ENCODE results near the gene EXPH5. TPM values are rescaled to one million over a fixed set of nuclear protein-coding genes. Genes with fewer than 3 reads are reported as not detected.

Gene EXPH5
- total and polyA plus RNA-seq, 9 of the 15 experiments (the other 6 are each of a cell fraction or from before 2014, with no cell fraction given), result 1.3 to 8.5 (median 4.8) TPM

- TF ChIP-seq ETV6 (IDR thresholded peaks at IDR 0.05; ENCODE audit: borderline replicate concordance in 1 of 2, low read depth in 2 of 2, low read length in 1 of 2), result no peak
- peak; percentile 54; the same call in 1 of the 2 replicates for TF ChIP-seq ETV6 (CRISPR knock-in tag; IDR thresholded peaks at IDR 0.05; ENCODE audit: borderline replicate concordance)
- TF ChIP-seq RBBP5 (IDR thresholded peaks at IDR 0.05; ENCODE audit: borderline replicate concordance, insufficient read depth, low read length, poor library complexity, severe bottlenecking), result peak; percentile 57
- TF ChIP-seq NELFE (IDR thresholded peaks at IDR 0.05; ENCODE audit: insufficient read depth, insufficient read length), result no peak
- no peak for TF ChIP-seq SRF (CRISPR knock-in tag; IDR thresholded peaks at IDR 0.05)
- no peak for TF ChIP-seq BRD9 (IDR thresholded peaks at IDR 0.05; ENCODE audit: low read depth, partially characterized antibody)
- no peak for TF ChIP-seq C11orf30 (IDR thresholded peaks at IDR 0.05; ENCODE audit: low read depth)
- TF ChIP-seq NR2F6 (CRISPR knock-in tag; IDR thresholded peaks at IDR 0.05), result no peak
- TF ChIP-seq CREB3L1 (IDR thresholded peaks at IDR 0.05; ENCODE audit: borderline replicate concordance, low read depth), result no peak
- peak; percentile 49; the same call in 1 of the 2 replicates for TF ChIP-seq CXXC5 (CRISPR knock-in tag; IDR thresholded peaks at IDR 0.05)
- TF ChIP-seq ZC3H4 (CRISPR knock-in tag; IDR thresholded peaks at IDR 0.05; ENCODE audit: borderline replicate concordance), result 0 out of 2 replicates have a peak, but pooled peaks have one; percentile 59
- peak; percentile 59 for TF ChIP-seq EGR1 (conservative IDR thresholded peaks at IDR 0.05)
- no peak for TF ChIP-seq CBX8 (IDR thresholded peaks at IDR 0.05; ENCODE audit: borderline replicate concordance, extremely low read depth, low read depth, low read length, poor library complexity, severe bottlenecking)
- no peak for TF ChIP-seq ARHGAP35 (IDR thresholded peaks at IDR 0.05; ENCODE audit: partially characterized antibody)
- TF ChIP-seq ZNF561 (CRISPR knock-in tag; conservative IDR thresholded peaks at IDR 0.05), result no peak
- TF ChIP-seq ZBTB7A (IDR thresholded peaks at IDR 0.05; ENCODE audit: borderline replicate concordance, control insufficient read depth, low read depth, low read length), result peak; percentile 87; the same call in 1 of the 2 replicates
- TF ChIP-seq, protein P1, sequence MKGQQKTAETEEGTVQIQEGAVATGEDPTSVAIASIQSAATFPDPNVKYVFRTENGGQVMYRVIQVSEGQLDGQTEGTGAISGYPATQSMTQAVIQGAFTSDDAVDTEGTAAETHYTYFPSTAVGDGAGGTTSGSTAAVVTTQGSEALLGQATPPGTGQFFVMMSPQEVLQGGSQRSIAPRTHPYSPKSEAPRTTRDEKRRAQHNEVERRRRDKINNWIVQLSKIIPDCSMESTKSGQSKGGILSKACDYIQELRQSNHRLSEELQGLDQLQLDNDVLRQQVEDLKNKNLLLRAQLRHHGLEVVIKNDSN (CRISPR knock-in tag; IDR thresholded peaks at IDR 0.05), result peak; percentile 62
- TF ChIP-seq NR3C1 (CRISPR knock-in tag; IDR thresholded peaks at IDR 0.05), result peak; percentile 62; the same call in 1 of the 2 replicates
- peak; percentile 87; the same call in 1 of the 2 replicates for TF ChIP-seq ZNF511 (CRISPR knock-in tag; IDR thresholded peaks at IDR 0.05)
- peak; percentile 66 for TF ChIP-seq MYC (IDR thresholded peaks at IDR 0.05; ENCODE audit: low read depth, low read length)
- peak; percentile 18; the same call in 1 of the 2 replicates for TF ChIP-seq MYC (CRISPR knock-in tag; IDR thresholded peaks at IDR 0.05; ENCODE audit: borderline replicate concordance, low read depth)
- 0 out of 2 replicates have a peak, but pooled peaks have one; percentile 41 for TF ChIP-seq ZNF124 (CRISPR knock-in tag; IDR thresholded peaks at IDR 0.05)
- no peak for TF ChIP-seq ZNF449 (CRISPR knock-in tag; IDR thresholded peaks at IDR 0.05)
- TF ChIP-seq CBX1 (IDR thresholded peaks at IDR 0.05; ENCODE audit: low read depth), result no peak
These were observed 866 bp downstream of the EXPH5 start (continued) for GRCh38 chr11:108592591-108593213.
